Measurements from ENCODE around the gene CD79A.

DNA sequence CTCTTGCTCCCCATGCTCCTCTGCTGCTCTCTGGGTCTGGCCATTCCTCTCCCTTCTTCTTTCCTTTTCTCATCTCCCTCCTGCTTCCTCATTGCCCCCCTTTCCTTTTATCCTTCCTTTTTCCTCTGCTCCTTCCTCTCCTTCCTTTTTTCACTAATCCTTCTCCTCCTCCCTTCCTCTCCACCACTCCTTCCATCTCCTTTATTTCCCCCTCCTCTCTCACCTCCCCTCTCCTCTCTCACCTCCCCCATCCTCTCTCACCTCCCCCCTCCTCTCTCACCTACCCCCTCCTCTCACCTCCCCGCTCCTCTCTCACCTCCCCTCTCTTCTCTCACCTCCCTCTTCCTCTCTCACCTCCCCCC lies 19.5 kb downstream of the CD79A start:
- TF ChIP-seq, protein P1, sequence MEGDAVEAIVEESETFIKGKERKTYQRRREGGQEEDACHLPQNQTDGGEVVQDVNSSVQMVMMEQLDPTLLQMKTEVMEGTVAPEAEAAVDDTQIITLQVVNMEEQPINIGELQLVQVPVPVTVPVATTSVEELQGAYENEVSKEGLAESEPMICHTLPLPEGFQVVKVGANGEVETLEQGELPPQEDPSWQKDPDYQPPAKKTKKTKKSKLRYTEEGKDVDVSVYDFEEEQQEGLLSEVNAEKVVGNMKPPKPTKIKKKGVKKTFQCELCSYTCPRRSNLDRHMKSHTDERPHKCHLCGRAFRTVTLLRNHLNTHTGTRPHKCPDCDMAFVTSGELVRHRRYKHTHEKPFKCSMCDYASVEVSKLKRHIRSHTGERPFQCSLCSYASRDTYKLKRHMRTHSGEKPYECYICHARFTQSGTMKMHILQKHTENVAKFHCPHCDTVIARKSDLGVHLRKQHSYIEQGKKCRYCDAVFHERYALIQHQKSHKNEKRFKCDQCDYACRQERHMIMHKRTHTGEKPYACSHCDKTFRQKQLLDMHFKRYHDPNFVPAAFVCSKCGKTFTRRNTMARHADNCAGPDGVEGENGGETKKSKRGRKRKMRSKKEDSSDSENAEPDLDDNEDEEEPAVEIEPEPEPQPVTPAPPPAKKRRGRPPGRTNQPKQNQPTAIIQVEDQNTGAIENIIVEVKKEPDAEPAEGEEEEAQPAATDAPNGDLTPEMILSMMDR (IDR thresholded peaks at IDR 0.05) = no peak
- TF ChIP-seq POLR2AphosphoS5 (IDR thresholded peaks at IDR 0.05) = no peak

Data from breast epithelium (tissue), 3 donors.